ENCODE results near the gene GORASP1.

GORASP1 gene

GRCh38 chr3:39107388-39108199 is at the start of gene GORASP1, which contains the start of gene TTC21A:
Gene GORASP1 (minus strand): TSS chr3:39107627. CDS start chr3:39107541, 86 bp downstream.
Gene TTC21A (plus strand): TSS chr3:39107680. CDS start chr3:39107838, 158 bp downstream.
- DNase-seq = peak; percentile 80 to 84

DNA sequence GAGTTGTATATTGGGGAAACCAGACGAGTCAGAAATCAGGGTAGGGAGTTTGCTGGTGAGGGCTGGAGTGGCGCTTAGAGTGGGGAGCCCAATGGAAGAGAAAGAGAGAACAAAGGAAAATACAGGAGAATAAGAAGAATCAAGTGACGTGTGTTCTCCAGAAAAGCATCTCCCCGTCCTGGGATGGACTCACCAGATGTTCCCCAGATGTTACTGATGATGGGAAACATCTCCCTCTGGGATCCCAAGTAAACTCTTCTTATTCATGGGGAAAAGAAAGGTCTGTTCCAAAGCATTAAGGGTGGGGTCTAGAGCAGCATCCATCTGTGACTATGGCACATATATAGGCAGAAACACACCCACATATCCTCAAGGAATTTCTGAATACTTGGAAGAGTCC is 49.0 kb upstream of the GORASP1 start:
- DNase-seq = no peak

DNA sequence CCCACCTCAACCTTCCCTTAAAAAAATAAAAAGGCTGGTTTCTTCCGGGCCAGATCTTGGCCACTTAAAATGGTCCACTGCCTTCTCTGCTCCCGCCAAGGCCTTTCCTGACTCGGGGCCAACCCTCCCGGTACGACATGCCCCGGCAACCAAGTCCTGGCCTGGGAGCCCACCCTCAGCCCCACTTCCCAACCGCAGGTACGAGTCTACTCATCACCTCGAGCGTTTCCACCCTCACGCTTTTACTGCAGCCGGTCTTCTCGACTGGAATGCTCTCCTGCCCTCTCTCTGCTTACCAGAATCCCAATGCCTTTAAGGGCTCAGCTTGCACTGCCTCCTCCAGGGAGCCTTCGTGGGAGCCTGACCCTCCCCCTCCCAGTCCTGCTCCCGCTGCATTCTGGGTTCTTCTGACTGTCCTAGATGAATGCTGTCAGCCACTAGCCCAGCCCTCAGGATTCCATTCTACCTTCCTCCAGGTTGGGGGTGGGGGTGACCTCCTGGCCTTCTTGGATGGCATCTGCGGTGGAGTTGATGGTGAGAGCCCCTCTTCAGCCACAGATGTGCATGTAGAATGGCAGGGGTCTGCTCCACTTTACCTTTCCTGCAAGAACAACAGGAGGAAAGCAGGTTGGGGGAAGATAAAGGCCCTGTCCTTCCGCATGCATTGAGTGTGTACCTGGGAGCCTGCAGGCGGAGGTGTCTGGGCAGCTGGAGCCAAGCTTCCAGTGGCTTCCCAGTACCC is 47.0 kb upstream of the GORASP1 start:
- DNase-seq = no peak

- DNase-seq = no peak
Measured at GRCh38 chr3:39153977-39154279, 46.5 kb upstream of the GORASP1 start.

DNA sequence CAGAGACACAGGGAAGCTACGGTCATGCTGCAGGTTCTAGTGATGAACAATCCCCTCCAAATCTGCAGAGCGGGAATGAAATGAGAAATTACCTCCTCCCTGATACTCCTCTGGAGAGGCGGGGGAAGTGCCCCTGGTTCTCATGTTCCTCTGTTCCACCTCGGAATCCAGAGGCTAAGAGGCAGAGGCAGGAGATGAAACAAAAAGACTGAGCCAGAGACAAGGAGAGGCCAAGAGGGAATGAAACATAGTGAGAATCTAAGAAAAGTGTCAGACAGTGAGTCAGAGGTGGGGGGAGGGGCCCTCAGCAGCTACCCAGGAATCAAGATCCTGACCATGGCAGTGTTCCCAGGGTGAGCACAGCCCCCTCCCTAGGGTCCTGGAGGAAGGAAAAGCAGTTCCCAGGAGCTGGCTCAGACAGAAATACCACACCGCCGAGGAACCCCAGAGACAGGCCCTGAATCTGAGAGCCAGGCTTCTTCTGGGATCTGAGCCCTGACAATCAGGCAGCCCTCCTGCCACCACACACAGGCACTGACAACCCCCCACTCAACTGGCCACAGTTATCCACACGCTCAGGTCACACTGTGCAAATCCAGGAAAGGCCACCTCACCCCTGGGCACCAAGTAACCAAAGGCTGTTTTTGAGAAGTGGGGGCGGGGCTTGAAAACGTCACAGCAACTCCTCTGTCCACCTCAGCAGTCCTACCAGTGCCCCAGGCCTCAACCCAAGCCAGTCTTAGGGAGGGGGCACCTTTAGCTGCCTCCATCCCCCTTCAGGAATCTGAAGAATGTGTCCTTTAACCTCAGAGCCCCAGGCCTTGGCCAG is 43.6 kb upstream of the GORASP1 start:
- DNase-seq = peak; percentile 56 to 63

GRCh38 chr3:39150148-39150802 is 42.8 kb upstream of the GORASP1 start:
- peak in 1 of 2 donors; percentile 32 for DNase-seq

DNA sequence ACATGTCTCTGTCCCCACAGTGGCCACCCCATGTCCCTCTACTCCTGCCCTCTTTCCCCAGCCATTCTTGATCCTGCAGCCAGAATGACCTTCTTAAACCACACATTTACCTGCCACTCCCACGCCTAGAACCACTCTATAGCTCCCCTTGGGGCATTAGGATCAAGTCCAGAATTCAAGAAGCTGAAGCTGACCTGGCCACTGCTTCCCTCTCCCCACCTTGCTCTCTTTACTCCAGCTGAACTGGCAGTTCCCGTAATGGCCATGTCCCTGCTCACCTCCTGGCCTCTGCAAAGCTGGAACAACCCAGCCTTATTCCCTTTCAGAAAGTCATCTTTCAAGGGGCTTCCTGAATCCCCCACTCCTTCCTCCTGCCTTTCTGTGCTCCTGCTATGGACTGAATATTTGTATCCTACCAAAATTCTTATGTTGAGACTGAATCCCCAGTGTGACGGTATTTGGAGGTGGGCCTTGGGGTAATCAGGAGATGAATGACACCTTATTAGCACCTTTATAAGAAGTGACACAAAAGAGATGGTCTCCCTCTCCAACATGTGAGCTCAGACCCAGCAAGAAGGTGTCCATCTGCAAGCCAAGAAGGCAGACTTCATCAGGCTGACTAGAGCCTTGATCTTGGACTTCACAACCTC is 42.2 kb upstream of the GORASP1 start:
- peak in 1 of 2 donors; percentile 22 for DNase-seq

GRCh38 chr3:39149059-39149455 is 41.6 kb upstream of the GORASP1 start:
- DNase-seq = peak in 1 of 2 donors; percentile 32

GRCh38 chr3:39148435-39149058 is 41.1 kb upstream of the GORASP1 start:
- DNase-seq = no peak

DNA sequence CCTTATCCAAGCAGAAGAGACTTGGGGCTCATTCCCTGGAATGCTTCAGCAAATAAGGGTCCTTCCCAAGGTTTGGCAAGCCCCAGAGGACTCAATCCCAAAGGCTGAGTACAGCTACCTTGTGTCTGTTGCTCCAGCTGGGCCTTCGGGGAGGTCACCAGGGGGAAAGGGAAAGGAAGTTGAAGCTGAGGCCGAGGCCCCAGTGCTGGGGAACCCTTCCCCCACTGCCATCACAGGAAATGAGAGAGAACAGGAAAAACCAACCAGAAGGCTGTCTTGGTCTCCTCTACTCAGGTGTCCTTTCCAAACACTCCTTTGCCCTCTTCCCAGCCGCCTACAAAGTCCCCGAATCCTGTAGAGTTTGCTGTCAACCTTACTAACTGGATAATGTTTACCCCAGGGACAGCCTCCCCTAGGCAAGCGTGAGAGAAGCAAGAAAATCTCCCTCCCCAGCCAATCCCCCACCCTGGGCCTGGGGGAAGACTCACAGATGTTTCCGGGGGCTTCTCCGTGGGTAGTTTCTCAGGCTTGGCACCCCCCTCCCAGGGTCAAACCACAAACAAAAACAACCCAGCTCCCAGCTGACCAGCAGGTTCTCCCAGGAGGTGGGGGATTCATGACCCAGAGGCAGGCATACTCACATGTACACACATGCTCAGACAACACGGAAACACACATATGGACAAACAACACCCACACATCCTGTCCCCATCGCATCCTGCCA is 40.4 kb upstream of the GORASP1 start:
- peak; percentile 44 to 62 for DNase-seq

GRCh38 chr3:39146611-39147591 is 39.5 kb upstream of the GORASP1 start:
- peak; percentile 69 to 79 for DNase-seq

- peak; percentile 57 to 77 for DNase-seq
Measured at GRCh38 chr3:39146083-39146501, 38.7 kb upstream of the GORASP1 start.

- no peak for DNase-seq
Measured at GRCh38 chr3:39144748-39145380, 37.4 kb upstream of the GORASP1 start.

DNA sequence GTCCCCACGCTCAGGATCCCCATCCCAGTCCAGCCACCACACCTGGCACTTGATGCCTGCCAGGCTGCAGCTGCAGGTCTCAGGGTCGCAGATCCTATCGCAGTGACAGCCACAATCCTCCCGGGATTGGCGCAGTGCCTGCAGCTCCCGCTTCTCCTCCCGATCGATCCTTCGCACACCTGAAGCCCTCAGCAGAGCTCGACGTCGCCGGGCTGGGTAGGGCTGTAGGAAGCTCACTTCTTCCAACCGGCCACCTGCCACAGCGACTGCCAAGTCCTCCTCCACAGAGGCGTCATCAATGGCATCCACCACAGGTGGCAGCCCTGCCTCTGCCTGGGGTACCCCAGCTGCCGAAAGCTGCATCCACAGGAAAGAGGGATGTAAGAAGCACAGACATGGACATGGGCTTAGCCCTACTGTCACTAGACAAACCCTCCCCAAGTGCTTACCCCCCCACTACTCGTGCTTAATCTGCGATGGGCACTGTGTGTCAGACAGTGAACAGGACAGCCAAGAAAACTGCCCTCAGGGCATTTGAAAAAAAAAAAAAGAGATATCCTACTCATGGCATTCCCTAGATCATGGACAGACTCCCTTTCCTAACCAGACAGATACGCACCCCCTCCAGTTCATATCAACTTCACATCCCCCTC is 36.8 kb upstream of the GORASP1 start:
- DNase-seq = no peak

GRCh38 chr3:39143051-39143885 is 35.8 kb upstream of the GORASP1 start:
- no peak for DNase-seq

DNA sequence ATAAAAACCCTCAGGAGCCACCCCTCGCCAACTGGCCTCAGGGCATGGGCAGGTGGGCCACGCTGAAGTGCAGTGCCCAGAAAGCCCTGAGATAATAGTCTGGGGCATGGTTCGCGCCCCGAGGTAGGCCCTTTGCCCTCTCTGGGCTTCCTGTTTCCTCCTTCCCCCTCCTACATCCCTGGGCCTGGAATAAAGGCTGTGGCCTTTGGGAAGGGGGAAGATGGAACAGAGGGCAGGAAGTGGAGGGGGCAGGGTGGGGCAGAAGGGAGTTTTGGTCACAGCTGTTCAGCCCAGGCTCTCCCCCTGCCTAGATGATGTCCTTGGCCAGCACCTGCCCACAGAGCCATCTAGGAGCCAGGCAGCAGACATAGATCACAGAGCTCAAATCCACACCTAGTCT is 34.6 kb upstream of the GORASP1 start:
- DNase-seq = no peak

DNA sequence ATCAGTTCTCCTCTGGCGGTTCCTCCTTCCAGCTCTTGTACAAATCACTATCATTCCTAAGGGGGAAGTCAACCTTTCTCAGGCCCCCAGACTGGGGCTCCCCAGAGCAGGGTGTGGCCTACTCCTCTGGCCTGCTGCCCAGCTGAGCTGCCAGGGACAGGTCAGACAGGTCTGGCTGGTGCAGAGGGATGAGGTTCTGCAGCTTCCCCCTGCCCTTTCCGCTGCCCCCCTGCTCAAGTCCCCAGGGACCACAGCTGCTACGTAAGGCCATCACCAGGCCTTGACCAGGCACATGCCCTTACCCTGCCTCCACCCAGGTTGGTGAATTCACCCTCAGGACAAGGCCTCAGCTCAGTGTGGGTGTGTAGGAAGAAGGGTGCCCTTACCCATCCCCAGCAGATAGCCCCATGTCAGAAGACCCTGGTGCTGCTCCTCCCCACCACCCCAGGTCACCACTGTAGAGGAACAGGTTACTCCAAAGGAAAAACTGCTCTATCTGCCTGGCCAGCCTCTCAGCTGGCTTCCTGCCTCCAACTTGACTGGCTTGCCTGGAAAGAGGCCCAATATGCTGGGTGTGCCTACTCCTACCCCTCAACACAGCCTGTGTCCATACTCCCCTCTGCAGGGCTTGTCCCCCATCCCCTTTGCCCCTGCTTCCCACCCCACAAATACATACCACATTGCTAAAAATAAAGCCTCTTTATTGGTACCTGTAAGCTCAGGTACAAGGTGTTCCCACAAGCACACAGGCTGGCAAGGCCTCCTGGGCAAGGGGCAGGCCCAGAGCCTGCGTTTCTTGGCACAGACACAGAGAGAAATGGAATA is 34.0 kb upstream of the GORASP1 start:
- DNase-seq = peak in 1 of 2 donors; percentile 54
